ENCODE measurements around the gene SMKR1. TPM values are rescaled to one million over a fixed set of nuclear protein-coding genes. Genes with fewer than 3 reads are reported as not detected.

The SMKR1 gene
- total RNA-seq, 6 experiments from 2014 or later = not detected

GRCh38 chr7:129503725-129504124, 1.4 kb downstream of the SMKR1 start:
- H3K27ac Mint-ChIP-seq = no peak overlapping the region
- peaks cover 33% of the 10 kb centered on the region for H3K27me3 Mint-ChIP-seq (ENCODE audit: insufficient read depth)
- DNase-seq = no peak
- no peaks in the 10 kb centered on the region for H3K4me1 Mint-ChIP-seq (ENCODE audit: low read depth)
- no peak overlapping the region for H3K4me3 Mint-ChIP-seq
- no peaks in the 10 kb centered on the region for H3K9me3 Mint-ChIP-seq
- TF ChIP-seq CTCF (IDR thresholded peaks at IDR 0.05) = no peak
- no peaks in the 10 kb centered on the region for H3K36me3 Mint-ChIP-seq (ENCODE audit: low read depth)

- Mint-ChIP-seq H3K9me3 (no peaks in the 10 kb centered on the region), H3K4me3 (no peak overlapping the region), H3K27me3 (ENCODE audit: insufficient read depth) (peaks cover 17% of the 10 kb centered on the region), H3K36me3 (ENCODE audit: low read depth) (no peaks in the 10 kb centered on the region), H3K27ac (no peak overlapping the region), H3K4me1 (ENCODE audit: low read depth) (peaks cover 15% of the 10 kb centered on the region)
- no peak for TF ChIP-seq CTCF (IDR thresholded peaks at IDR 0.05)
- DNase-seq = no peak
Observed at GRCh38 chr7:129512192-129512591, 9.9 kb downstream of the SMKR1 start.

- Mint-ChIP-seq H3K4me3 (no peak overlapping the region), H3K9me3 (no peaks in the 10 kb centered on the region), H3K4me1 (ENCODE audit: low read depth) (peaks cover 21% of the 10 kb centered on the region), H3K27ac (no peak overlapping the region), H3K36me3 (ENCODE audit: low read depth) (no peaks in the 10 kb centered on the region), H3K27me3 (ENCODE audit: insufficient read depth) (peaks cover 21% of the 10 kb centered on the region)
- no peak for TF ChIP-seq CTCF (IDR thresholded peaks at IDR 0.05)
- DNase-seq = no peak
Observed at GRCh38 chr7:129513546-129513945, 11.2 kb downstream of the SMKR1 start.

GRCh38 chr7:129514683-129515082, 12.4 kb downstream of the SMKR1 start:
- H3K27me3 Mint-ChIP-seq (ENCODE audit: insufficient read depth) = peaks cover 24% of the 10 kb centered on the region
- TF ChIP-seq CTCF (IDR thresholded peaks at IDR 0.05) = no peak
- H3K4me3 Mint-ChIP-seq = no peak overlapping the region
- peak; percentile 41 for DNase-seq
- peaks cover 21% of the 10 kb centered on the region for H3K4me1 Mint-ChIP-seq (ENCODE audit: low read depth)
- no peaks in the 10 kb centered on the region for H3K36me3 Mint-ChIP-seq (ENCODE audit: low read depth)
- no peaks in the 10 kb centered on the region for H3K9me3 Mint-ChIP-seq
- H3K27ac Mint-ChIP-seq = no peak overlapping the region

- no peaks in the 10 kb centered on the region for H3K36me3 Mint-ChIP-seq (ENCODE audit: low read depth)
- TF ChIP-seq CTCF (IDR thresholded peaks at IDR 0.05) = no peak
- no peak overlapping the region for H3K4me3 Mint-ChIP-seq
- DNase-seq = no peak
- no peaks in the 10 kb centered on the region for H3K9me3 Mint-ChIP-seq
- no peak overlapping the region for H3K27ac Mint-ChIP-seq
- peaks cover 21% of the 10 kb centered on the region for H3K4me1 Mint-ChIP-seq (ENCODE audit: low read depth)
- H3K27me3 Mint-ChIP-seq (ENCODE audit: insufficient read depth) = peaks cover 28% of the 10 kb centered on the region
Observed at GRCh38 chr7:129515381-129515780, 13.1 kb downstream of the SMKR1 start.

- DNase-seq = peak; percentile 11
- no peaks in the 10 kb centered on the region for H3K9me3 Mint-ChIP-seq
Observed at GRCh38 chr7:129517931-129518330, 15.6 kb downstream of the SMKR1 start.

More at GRCh38 chr7:129517931-129518330, 15.6 kb downstream of the SMKR1 start:
- Mint-ChIP-seq H3K36me3 (ENCODE audit: low read depth) (no peaks in the 10 kb centered on the region), H3K4me1 (ENCODE audit: low read depth) (peaks cover 21% of the 10 kb centered on the region), H3K27ac (no peak overlapping the region), H3K27me3 (ENCODE audit: insufficient read depth) (peaks cover 35% of the 10 kb centered on the region), H3K4me3 (no peak overlapping the region)
- TF ChIP-seq CTCF (IDR thresholded peaks at IDR 0.05) = no peak
